Activated CD8-positive, alpha-beta memory T cell treated with anti-CD3 and anti-CD28 coated beads, Interleukin-2, amount 10 ng/mL, durations not matched to agents 7 days and 5 days (primary cell): Measurements from ENCODE around the gene RSAD1. TPM values are rescaled to one million over a fixed set of nuclear protein-coding genes. Genes with fewer than 3 reads are reported as not detected.

Experiments
- ATAC-seq: fragments of 150-1000 bp; cut with Tn5 transposase; one replicate; pipeline ENCODE4 v1.10.0; 2021; ENCODE audit warnings: moderate library complexity
- CTCF ChIA-PET: fragments of 350-600 bp; sonication (Branson Sonifier 250); formaldehyde crosslinking; loops from one replicate; lab custom pipeline; 2021; ENCODE audit warnings: antibody characterized with exemption; lab: Charles Lee
- DNase-seq: peaks from one replicate; pipeline ENCODE4 v3.0.0-alpha.2; 2020
- H3K27ac Mint-ChIP-seq: one replicate; pipeline ENCODE4 v1.8.0; 2021; ENCODE audit warnings: mild to moderate bottlenecking, mixed read lengths
- H3K27me3 Mint-ChIP-seq: one replicate; pipeline ENCODE4 v1.8.0; 2021; ENCODE audit warnings: mixed read lengths
- H3K36me3 Mint-ChIP-seq: one replicate; pipeline ENCODE4 v1.8.0; 2021; ENCODE audit warnings: mild to moderate bottlenecking, mixed read lengths
- H3K4me1 Mint-ChIP-seq: one replicate; pipeline ENCODE4 v1.8.0; 2021; ENCODE audit warnings: mixed read lengths
- H3K4me3 Mint-ChIP-seq: one replicate; pipeline ENCODE4 v1.8.0; 2021; ENCODE audit warnings: mild to moderate bottlenecking, moderate library complexity, mixed read lengths
- H3K9me3 Mint-ChIP-seq: one replicate; pipeline ENCODE4 v1.8.0; 2022; ENCODE audit warnings: low read depth, mixed read lengths
- total RNA-seq, 2 experiments: library from RNA; stranded (reverse); gene quantifications; one replicate each; pipeline ENCODE4 v1.2.3, GENCODE V29; 2021

Gene RSAD1
- total RNA-seq, 2 experiments from 2014 or later, result 30.3 to 33.2 TPM

DNA sequence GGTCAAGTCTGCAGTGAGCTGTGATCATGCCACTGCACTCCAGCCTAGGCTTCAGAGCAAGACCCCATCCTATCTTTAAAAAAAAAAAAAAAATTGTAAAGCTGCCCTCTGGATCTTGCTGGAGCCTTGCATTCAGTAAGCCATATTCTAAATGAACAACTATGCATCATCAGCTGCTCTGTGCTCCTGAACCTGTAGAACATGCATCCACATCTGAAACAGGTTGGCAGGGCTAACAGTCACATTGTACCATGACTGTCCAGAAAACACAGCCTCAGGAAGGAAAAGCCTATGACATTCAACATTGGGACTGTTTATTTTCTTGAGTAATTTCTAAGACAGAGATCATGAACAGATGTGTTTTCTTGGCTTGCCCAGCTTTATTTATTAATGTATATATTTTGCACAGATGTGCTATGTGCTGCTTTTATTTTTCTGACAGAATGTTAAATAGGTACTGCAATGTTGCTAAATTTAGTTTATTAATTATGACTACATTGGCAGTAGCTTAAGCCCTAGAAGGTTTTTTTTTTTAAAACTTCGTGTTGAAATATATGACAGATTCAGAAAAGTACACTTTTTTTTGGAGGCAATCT, 32.8 kb upstream of the RSAD1 start:
- Mint-ChIP-seq H3K9me3 (no peaks in the 10 kb centered on the region), H3K27ac (no peak overlapping the region), H3K36me3 (no peaks in the 10 kb centered on the region), H3K4me3 (no peak overlapping the region), H3K4me1 (no peaks in the 10 kb centered on the region), H3K27me3 (no peaks in the 10 kb centered on the region)
- CTCF ChIA-PET, result interaction anchor here (1.0 kb wide), 1 partner anchor 84 kb away, joined by 3 read pairs; no protein-coding TSS in a partner anchor
- ATAC-seq, result no peak
- no peak for DNase-seq

DNA sequence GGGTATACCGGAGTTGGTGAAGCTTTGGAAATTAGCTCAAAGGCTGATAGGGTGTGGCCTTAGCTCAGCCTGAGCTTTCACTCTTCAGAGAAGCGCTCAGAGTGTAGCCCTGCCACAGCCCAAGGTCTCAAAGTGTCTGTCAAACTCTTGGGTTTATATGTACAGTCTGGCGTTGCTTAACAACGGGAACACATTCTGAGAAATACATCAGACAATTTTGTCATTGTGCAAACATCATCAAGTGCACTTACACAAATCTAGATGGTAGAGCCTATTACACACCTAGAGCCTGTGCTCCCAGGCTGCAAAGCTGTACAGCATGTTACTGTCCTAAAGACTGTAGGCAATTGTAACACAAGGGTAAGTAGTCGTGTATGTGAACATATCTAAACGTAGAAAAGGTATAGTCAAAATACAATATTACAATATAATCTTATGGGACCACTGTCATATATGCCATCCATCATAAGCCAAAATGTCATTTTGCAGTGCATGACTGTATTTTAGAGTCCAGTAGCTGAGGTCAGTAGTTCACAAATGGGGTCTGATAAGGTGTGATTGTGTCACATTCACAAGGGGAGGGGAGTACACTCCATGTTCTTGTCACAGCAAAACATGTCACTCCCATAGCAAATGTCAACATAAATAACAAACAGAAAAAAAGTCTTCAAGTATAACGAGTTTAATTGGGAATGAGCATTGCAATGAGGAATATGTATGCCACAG, 30.6 kb upstream of the RSAD1 start:
- no peak overlapping the region for H3K27ac Mint-ChIP-seq
- H3K4me1 Mint-ChIP-seq, result peaks cover 9% of the 10 kb centered on the region
- H3K27me3 Mint-ChIP-seq, result no peaks in the 10 kb centered on the region
- CTCF ChIA-PET, result no interaction called here
- H3K9me3 Mint-ChIP-seq, result no peaks in the 10 kb centered on the region
- no peak for ATAC-seq
- no peak overlapping the region for H3K4me3 Mint-ChIP-seq
- DNase-seq, result no peak
- no peaks in the 10 kb centered on the region for H3K36me3 Mint-ChIP-seq

DNA sequence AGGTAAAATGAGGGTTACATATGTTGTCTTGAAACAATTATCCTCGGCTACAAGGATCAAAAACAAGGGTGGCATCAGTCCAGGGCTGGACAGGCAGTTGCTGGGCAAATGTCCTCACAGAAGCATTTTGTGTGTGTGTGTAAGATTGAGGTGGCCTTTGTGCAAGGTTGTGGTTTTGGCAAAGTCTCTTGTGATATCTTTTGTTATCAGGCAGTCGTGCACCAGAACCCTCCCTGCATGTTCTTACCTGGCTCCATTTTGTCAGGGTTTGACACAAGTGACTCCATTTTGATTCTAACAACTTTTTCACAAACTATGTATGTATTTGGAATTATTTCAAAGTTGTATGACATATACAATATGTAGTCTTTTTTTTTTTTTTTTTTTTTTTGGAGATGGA, 30.0 kb upstream of the RSAD1 start:
- DNase-seq, result no peak
- Mint-ChIP-seq H3K9me3 (no peaks in the 10 kb centered on the region), H3K4me3 (no peak overlapping the region), H3K27me3 (no peaks in the 10 kb centered on the region), H3K27ac (no peak overlapping the region), H3K36me3 (no peaks in the 10 kb centered on the region), H3K4me1 (peaks cover 9% of the 10 kb centered on the region)
- CTCF ChIA-PET, result no interaction called here
- ATAC-seq, result no peak

DNA sequence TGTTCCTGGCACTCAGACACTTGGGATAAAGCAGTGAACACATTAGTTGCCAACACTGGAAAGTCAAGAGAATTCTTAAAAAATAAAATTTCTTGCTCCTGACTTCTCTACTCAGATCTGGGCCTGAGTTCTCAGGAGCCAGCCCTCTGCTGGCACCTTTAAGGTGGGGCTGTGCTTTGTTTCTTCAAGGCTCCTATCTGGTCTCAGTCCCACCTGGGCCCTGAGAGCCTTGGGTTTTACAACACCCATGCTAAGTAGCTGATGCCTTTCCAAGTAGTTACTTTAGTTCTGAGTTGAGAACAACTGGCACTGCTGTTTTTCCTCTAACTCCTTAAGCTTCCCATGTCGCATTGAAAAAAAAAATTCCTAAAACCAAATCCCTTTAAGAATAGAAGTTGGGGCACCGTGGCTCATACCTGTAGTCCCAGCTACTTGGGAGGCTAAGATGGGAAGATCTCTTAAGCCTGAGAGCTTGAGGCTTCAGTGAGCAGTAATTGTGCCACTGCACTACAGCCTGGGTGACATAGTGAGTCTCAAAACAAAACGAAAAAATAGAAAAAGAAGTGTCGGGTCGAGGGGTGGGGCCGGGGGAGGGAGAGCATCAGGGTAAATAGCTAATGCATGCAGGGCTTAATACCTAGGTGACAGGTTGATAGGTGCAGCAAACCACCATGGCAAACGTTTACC, 26.6 kb upstream of the RSAD1 start:
- H3K4me1 Mint-ChIP-seq, result peaks cover 9% of the 10 kb centered on the region
- no peak overlapping the region for H3K4me3 Mint-ChIP-seq
- H3K9me3 Mint-ChIP-seq, result no peaks in the 10 kb centered on the region
- H3K27ac Mint-ChIP-seq, result no peak overlapping the region
- no peaks in the 10 kb centered on the region for H3K27me3 Mint-ChIP-seq
- H3K36me3 Mint-ChIP-seq, result no peaks in the 10 kb centered on the region
- ATAC-seq, result no peak
- CTCF ChIA-PET, result no interaction called here
- DNase-seq, result no peak

DNA sequence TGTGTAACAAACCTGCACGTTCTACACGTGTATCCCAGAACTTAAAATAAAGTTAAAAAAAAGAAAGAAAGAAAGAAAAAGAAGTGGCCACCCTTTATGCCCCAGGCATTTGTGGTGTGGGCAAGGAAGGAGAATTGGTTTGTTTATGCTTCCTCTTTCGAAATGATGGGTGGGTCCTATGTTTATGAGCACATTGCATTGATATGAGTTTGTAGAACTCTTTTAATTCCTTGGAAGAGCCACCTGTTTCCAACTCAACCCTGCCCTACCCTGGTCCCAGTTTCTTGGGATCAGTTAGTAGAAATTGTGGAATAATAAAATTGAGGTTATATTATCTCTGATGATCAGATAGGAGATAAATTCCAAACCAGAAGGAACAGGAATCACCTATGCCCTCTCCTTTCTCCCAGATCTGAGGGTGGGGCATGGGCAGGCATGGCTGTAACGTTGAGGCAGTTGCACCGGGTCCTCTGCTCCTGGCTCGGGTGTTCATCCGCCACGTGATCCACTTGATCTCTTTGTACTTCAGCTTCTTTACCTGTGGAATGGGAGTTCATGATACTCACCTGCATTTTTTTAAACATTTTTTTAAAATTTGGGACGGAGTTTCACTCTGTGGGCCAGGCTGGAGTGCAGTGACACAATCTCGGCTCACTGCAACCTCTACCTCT, 25.9 kb upstream of the RSAD1 start:
- no peak overlapping the region for H3K4me3 Mint-ChIP-seq
- ATAC-seq (no peak), DNase-seq (no peak)
- H3K9me3 Mint-ChIP-seq, result no peaks in the 10 kb centered on the region
- H3K36me3 Mint-ChIP-seq, result no peaks in the 10 kb centered on the region
- H3K4me1 Mint-ChIP-seq, result peaks cover 9% of the 10 kb centered on the region
- CTCF ChIA-PET, result interaction anchor here (0.7 kb wide), 1 partner anchor 26 kb away, joined by 3 read pairs; the partner anchor contains the start of gene RSAD1
- no peaks in the 10 kb centered on the region for H3K27me3 Mint-ChIP-seq
- H3K27ac Mint-ChIP-seq, result no peak overlapping the region

DNA sequence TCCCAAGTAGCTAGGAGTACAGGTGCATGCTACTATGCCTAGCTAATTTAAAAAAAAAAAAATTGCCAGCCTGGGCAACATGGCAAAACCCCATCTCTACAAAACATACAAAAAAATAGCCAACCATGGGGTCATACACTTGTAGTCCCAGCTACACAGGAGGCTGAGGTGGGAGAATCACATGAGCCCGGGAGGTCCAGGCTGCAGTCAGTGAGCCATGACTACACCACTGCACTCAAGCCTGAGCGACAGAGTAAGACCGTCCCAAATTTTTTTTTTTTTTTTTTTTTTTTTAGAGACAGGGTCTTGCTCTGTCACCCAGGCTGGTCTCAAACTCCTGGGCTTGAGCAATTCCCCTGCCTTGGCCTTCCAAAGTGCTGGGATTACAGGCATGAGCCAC, 24.8 kb upstream of the RSAD1 start:
- no peak for DNase-seq
- Mint-ChIP-seq H3K4me3 (no peak overlapping the region), H3K27me3 (no peaks in the 10 kb centered on the region), H3K9me3 (no peaks in the 10 kb centered on the region), H3K36me3 (no peaks in the 10 kb centered on the region), H3K4me1 (peaks cover 9% of the 10 kb centered on the region), H3K27ac (no peak overlapping the region)
- CTCF ChIA-PET, result interaction anchor here (0.7 to 0.8 kb wide), 2 partner anchors 18 to 85 kb away, joined by 3 to 4 read pairs; no protein-coding TSS in a partner anchor
- no peak for ATAC-seq

DNA sequence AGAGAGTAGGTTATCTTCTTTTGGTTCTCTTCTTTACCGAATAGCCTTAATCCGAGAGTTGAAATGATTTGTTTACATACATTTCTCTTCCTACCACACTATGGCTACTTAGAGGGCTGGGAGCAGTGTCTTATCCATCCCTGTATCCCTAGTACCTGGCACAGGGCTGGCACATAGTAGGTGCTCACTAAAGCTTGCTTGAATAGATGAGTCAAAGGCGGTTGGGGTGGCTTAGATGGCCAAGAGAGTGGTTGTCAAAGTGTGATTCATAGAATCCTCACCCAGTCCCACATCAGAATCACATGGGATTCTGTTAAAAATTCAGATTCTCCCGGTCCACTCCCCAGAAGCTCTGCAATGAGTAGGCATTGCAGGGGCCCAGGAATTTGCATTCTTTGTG, 21.0 kb upstream of the RSAD1 start:
- Mint-ChIP-seq H3K4me3 (no peak overlapping the region), H3K27me3 (no peaks in the 10 kb centered on the region)

GRCh38 chr17:50458270-50458669, 20.4 kb upstream of the RSAD1 start:
- H3K27ac Mint-ChIP-seq, result no peak overlapping the region
- ATAC-seq (no peak), DNase-seq (no peak)
- H3K27me3 Mint-ChIP-seq, result no peaks in the 10 kb centered on the region
- H3K4me3 Mint-ChIP-seq, result no peak overlapping the region
- CTCF ChIA-PET, result interaction anchor here (1.1 to 1.4 kb wide), 2 partner anchors 21 to 28 kb away, joined by 3 read pairs; no protein-coding TSS in a partner anchor
- H3K4me1 Mint-ChIP-seq, result no peaks in the 10 kb centered on the region
- H3K9me3 Mint-ChIP-seq, result no peaks in the 10 kb centered on the region
- no peaks in the 10 kb centered on the region for H3K36me3 Mint-ChIP-seq

More for the DNA sequence above, 21.0 kb upstream of the RSAD1 start:
- no peaks in the 10 kb centered on the region for H3K9me3 Mint-ChIP-seq
- DNase-seq, result no peak
- CTCF ChIA-PET, result interaction anchor here (1.1 to 1.4 kb wide), 2 partner anchors 22 to 27 kb away, joined by 3 read pairs; no protein-coding TSS in a partner anchor
- no peak for ATAC-seq
- peaks cover 4% of the 10 kb centered on the region for H3K4me1 Mint-ChIP-seq
- H3K36me3 Mint-ChIP-seq, result no peaks in the 10 kb centered on the region
- H3K27ac Mint-ChIP-seq, result no peak overlapping the region

DNA sequence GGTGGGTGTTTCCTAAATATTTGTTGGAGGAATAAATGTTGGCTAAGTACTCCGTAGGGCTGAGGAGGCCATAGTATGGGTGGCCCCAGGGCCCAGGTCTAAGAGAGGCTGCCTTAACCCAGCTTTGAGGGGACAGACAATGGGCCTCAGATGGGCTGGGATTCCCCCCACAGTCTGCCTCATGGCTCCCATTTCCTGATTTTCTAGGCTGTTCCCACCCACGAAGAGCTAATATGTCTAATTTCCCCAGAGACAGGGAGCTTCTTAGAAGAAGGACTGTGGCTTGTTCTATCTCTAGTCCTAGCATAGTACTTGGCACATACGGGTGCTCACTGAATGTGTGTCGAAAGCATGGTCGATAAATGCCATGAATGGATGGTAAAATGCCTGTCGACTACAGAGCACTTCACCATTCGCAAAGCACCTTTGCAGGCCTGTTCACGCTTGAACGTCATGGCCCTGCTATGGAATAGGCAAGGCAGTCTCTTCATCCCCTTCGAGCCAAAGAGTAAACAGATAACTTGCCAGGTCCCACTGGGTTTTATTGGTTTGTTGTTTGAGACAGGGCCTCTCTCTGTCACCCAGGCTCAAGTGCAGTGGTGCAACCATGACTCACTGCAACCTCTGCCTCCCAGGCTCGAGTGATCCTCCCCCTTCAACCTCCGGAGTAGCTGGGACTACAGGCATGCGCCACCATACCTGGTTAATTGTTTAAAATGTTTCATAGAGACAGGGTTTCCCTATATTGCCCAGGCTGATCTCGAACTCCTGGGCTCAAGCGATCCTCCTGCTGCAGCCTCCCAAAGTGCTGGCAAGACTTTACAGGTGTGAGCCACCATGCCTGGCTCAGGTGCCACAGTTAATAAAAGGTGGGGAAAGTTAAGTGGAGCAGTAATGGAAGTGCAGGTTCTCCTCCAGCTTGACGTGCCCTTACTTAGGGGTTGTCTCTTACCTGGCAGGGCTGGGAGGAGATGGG, 19.7 kb upstream of the RSAD1 start:
- CTCF ChIA-PET, result interaction anchor here (0.7 to 1.4 kb wide), 4 partner anchors 20 to 97 kb away, joined by 3 read pairs; partner anchors contain the start of gene LRRC59
- H3K36me3 Mint-ChIP-seq, result no peaks in the 10 kb centered on the region
- DNase-seq, result no peak
- H3K4me3 Mint-ChIP-seq, result no peak overlapping the region
- no peak for ATAC-seq
- no peaks in the 10 kb centered on the region for H3K4me1 Mint-ChIP-seq
- no peak overlapping the region for H3K27ac Mint-ChIP-seq
- H3K27me3 Mint-ChIP-seq, result no peaks in the 10 kb centered on the region
- no peaks in the 10 kb centered on the region for H3K9me3 Mint-ChIP-seq

GRCh38 chr17:50459756-50460155, 18.9 kb upstream of the RSAD1 start:
- H3K27ac Mint-ChIP-seq, result no peak overlapping the region
- CTCF ChIA-PET, result interaction anchor here (0.7 to 1.0 kb wide), 2 partner anchors 62 to 98 kb away, joined by 3 read pairs; partner anchors contain the start of gene LRRC59
- no peaks in the 10 kb centered on the region for H3K4me1 Mint-ChIP-seq
- no peaks in the 10 kb centered on the region for H3K36me3 Mint-ChIP-seq
- H3K27me3 Mint-ChIP-seq, result no peaks in the 10 kb centered on the region
- ATAC-seq (no peak), DNase-seq (no peak)
- H3K4me3 Mint-ChIP-seq, result no peak overlapping the region
- no peaks in the 10 kb centered on the region for H3K9me3 Mint-ChIP-seq

DNA sequence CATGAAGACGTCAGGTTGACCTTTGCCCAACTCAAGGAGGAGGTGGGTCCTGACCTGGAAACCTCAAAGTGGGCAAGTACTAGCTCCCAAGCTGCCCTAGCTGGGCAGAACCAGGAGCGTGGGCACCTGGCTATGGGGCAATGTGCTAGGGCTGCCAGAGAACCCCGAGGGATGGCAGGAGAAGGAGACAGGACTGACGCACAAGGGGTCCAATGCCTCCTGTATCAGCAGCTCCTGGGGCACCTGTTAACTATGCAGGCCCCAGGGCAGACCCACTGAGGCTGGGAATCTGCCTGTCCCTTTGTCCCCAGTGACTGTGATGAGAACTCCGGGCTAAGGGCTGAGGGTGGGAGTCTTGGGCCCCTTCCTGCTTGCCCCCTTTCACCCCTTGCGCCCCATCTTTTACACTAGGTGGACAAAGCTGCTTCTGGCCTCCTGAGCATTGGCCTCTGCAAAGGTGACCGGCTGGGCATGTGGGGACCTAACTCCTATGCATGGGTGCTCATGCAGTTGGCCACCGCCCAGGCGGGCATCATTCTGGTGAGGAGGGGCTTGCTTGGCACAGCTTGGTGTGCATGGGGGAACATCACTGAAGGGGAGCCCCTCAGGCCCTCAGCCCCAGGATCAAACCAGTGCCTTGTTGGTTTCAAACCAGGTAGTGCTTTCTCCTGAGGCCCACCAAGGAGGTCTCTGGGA, 17.7 kb upstream of the RSAD1 start:
- no peaks in the 10 kb centered on the region for H3K27me3 Mint-ChIP-seq
- no peaks in the 10 kb centered on the region for H3K36me3 Mint-ChIP-seq
- no peaks in the 10 kb centered on the region for H3K9me3 Mint-ChIP-seq
- no peak for ATAC-seq
- H3K27ac Mint-ChIP-seq, result no peak overlapping the region
- H3K4me1 Mint-ChIP-seq, result no peaks in the 10 kb centered on the region
- CTCF ChIA-PET, result interaction anchor here (0.8 kb wide), 1 partner anchor 17 kb away, joined by 4 read pairs; the partner anchor contains the start of gene RSAD1
- DNase-seq, result no peak
- no peak overlapping the region for H3K4me3 Mint-ChIP-seq
